ENCODE data around the gene MUC5B. TPM values are rescaled to one million over a fixed set of nuclear protein-coding genes. Genes with fewer than 3 reads are reported as not detected.
A peak's percentile ranks its signal among the peaks of the same experiment; 100 is the strongest.

MUC5B gene
- total RNA-seq, 1 donor = not detected

DNA sequence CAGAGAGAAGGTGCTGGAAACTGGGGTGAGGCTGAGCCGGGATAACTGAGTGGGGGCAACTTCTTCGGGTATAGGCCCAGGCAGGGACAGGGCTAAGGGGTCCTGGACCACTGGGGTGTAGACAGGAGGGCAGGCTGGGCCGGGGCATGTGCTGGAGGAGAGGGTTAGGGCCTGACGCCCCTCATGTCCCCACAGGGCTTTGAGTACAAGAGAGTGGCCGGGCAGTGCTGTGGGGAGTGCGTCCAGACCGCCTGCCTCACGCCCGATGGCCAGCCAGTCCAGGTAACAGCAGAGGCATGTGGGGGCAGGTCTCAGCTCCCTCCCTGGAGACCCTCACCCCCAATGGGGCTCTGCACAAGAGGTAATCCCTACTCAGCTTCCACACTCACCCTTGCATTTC, 36.7 kb downstream of the MUC5B start:
- TF ChIP-seq, protein P1, sequence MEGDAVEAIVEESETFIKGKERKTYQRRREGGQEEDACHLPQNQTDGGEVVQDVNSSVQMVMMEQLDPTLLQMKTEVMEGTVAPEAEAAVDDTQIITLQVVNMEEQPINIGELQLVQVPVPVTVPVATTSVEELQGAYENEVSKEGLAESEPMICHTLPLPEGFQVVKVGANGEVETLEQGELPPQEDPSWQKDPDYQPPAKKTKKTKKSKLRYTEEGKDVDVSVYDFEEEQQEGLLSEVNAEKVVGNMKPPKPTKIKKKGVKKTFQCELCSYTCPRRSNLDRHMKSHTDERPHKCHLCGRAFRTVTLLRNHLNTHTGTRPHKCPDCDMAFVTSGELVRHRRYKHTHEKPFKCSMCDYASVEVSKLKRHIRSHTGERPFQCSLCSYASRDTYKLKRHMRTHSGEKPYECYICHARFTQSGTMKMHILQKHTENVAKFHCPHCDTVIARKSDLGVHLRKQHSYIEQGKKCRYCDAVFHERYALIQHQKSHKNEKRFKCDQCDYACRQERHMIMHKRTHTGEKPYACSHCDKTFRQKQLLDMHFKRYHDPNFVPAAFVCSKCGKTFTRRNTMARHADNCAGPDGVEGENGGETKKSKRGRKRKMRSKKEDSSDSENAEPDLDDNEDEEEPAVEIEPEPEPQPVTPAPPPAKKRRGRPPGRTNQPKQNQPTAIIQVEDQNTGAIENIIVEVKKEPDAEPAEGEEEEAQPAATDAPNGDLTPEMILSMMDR (IDR thresholded peaks at IDR 0.05; ENCODE audit: insufficient read depth, low read depth, low read length) = no peak
- DNase-seq (ENCODE audit: low read depth) = no peak
- no peak overlapping the region for H3K4me3 ChIP-seq (ENCODE audit: low read depth, low read length)

DNA sequence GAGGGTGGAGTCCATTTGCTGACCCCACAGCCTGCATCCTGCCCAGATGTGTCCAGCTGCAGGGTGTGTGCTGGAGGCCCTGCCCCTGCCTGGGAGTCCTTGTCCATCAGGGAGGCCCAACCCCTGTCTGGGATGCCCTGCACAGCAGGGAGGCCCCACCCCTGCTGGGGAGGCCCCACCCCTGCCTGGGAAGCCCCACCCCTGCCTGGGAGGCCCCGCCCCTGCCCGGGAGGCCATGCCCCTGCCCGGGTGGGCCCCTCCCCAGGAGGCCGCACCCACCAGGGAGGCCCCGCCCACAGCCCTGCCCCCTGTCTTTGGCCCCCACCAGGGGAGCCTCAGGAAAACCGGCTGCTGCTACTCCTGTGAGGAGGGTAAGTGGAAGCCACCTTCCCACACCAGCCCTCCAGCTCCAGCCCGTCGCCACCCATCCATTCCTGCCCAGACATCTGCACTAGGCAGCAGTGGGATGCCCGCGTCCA, 37.2 kb downstream of the MUC5B start:
- TF ChIP-seq, protein P1 (IDR thresholded peaks at IDR 0.05; ENCODE audit: insufficient read depth, low read depth, low read length) = no peak
- no peak overlapping the region for H3K4me3 ChIP-seq (ENCODE audit: low read depth, low read length)
- DNase-seq (ENCODE audit: low read depth) = peak; percentile 5

DNA sequence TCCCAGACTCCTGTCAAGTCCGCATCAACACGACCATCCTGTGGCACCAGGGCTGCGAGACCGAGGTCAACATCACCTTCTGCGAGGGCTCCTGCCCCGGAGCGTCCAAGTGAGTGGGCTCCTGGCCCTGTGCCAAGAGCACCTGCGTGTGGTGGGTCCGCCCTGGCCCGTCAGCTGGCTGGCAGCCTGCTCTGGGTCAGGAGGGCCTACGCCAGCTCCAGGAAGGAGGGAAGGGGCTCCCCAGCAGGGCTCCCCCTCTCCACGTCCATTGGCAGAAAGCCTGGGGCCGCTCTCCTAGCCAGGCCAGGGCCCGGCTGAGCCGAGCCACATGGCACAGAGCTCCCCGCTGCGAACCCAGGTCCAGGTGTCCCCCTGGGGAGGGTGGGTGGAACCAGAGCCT, 37.8 kb downstream of the MUC5B start:
- no peak overlapping the region for H3K4me3 ChIP-seq (ENCODE audit: low read depth, low read length)
- TF ChIP-seq, protein P1 (IDR thresholded peaks at IDR 0.05; ENCODE audit: insufficient read depth, low read depth, low read length) = no peak
- DNase-seq (ENCODE audit: low read depth) = no peak

DNA sequence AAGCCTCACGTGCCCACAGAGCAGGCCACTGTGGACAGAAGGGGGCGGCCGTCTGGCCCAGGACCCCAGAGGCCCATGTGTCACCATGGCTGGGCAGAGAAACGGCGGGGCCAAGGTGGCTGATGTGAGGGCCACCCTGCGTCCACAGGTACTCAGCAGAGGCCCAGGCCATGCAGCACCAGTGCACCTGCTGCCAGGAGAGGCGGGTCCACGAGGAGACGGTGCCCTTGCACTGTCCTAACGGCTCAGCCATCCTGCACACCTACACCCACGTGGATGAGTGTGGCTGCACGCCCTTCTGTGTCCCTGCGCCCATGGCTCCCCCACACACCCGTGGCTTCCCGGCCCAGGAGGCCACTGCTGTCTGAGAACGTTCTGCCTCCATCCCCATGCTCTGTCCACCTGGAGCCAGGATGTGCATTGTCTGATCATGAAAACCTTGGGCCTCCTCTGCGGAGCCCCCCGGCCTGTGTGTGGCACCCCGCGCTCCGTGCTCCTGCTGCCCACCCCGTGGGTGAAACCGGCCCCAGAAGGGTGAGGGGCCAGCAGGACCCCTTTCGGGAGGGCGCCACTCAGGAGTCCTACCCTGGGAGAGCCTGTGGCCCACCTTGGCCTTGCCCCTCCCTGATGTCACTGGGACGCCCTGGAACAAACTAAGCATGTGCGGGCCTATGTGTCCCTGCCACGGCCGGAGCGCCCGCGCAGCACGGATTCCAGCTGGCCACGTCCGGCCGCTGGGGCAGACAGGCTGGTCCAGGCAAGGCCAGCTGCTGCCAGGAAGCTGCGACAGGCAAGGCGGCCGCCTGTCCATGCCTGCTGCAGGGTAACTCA, 38.6 kb downstream of the MUC5B start:
- TF ChIP-seq, protein P1 (IDR thresholded peaks at IDR 0.05; ENCODE audit: insufficient read depth, low read depth, low read length) = no peak
- no peak overlapping the region for H3K4me3 ChIP-seq (ENCODE audit: low read depth, low read length)
- no peak for DNase-seq (ENCODE audit: low read depth)

DNA sequence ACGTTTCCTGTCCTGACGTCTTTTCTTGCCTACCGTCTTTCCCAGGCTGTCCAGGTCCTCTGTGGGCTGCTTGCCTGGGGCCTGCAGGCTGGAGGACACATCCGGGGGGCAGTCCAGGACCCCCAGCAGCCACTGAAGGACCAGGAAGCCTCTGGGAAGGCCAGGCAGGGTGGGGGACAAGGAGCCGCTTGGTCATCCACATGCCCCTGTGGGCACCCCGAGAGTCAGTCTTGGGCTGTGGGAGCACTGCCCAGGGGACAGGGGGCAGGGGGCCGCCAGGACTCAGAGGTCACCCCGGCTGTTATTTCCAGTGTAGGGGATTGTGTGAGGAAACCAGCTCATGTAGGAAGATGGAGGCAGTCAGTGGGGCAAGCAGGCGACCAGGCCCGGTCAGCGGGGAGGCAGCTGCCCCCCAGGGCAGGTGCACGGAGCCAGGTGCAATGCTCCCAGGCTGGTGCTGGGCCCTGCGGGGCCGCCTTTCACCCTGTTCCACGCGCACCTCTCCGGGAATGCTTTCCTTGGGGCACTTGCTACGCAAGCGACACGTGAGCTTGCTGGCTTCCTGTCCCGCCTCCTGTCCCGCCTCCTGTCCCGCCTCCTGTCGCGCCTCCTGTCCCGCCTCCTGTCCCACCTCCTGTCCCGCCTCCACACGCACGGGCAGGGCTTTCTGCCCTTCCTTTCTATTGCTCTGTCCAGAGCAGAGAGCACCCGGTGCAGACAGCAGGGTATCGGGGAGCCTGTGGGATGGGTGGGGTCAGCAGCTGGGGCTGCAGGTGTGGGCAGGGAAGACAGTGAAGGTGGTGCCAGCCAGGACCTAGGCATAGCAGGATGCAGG, 39.5 kb downstream of the MUC5B start:
- TF ChIP-seq, protein P1 (IDR thresholded peaks at IDR 0.05; ENCODE audit: insufficient read depth, low read depth, low read length) = no peak
- peak overlapping the region; percentile 46 for H3K4me3 ChIP-seq (ENCODE audit: low read depth, low read length)
- DNase-seq (ENCODE audit: low read depth) = peak; percentile 86

DNA sequence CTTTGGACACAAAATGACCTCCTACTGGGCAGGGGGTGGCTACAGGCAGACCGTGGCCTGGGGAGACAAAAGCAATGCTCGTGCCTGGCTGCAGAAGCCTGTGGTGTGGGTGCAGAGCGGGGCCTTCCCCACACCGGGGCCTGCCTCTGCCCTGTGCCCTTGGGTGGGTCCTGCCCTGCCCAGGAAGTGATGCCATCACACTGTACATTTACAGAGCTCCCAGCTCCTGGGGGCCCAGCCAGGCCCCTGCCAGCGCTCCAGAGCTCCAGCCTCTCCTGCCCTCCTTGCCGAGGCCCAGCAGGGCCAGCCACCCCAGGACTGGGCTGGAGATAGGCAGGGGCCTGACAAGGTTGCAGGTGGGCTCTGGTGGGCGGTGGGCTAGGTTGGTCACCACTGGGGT, 40.1 kb downstream of the MUC5B start:
- DNase-seq (ENCODE audit: low read depth) = no peak
- no peak overlapping the region for H3K4me3 ChIP-seq (ENCODE audit: low read depth, low read length)
- TF ChIP-seq, protein P1 (IDR thresholded peaks at IDR 0.05; ENCODE audit: insufficient read depth, low read depth, low read length) = no peak
